ENCODE data around the gene SLC6A7.
"Not testable (repeated sequence)": the region's sequence is repeated elsewhere in the genome, so short reads cannot be mapped to it uniquely, and the experiment has no call there.

SLC6A7 gene

GRCh38 chr5:150245111-150245789, 55.4 kb downstream of the SLC6A7 start:
- DNase-seq, result no peak

- DNase-seq, result no peak
Observed at GRCh38 chr5:150245808-150246207, 55.9 kb downstream of the SLC6A7 start.

GRCh38 chr5:150246429-150246828, 56.6 kb downstream of the SLC6A7 start:
- no peak for DNase-seq

- no peak for DNase-seq
Observed at GRCh38 chr5:150246835-150247234, 57.0 kb downstream of the SLC6A7 start.

GRCh38 chr5:150247726-150248125, 57.9 kb downstream of the SLC6A7 start:
- DNase-seq, result no peak

- DNase-seq, result not testable (repeated sequence)
Observed at GRCh38 chr5:150248493-150248892, 58.6 kb downstream of the SLC6A7 start.

- no peak for DNase-seq
Observed at GRCh38 chr5:150248946-150249345, 59.1 kb downstream of the SLC6A7 start.

- no peak for DNase-seq
Observed at GRCh38 chr5:150249744-150250143, 59.9 kb downstream of the SLC6A7 start.

GRCh38 chr5:150251504-150251903, 61.6 kb downstream of the SLC6A7 start:
- DNase-seq, result no peak

GRCh38 chr5:150252489-150252888, 62.6 kb downstream of the SLC6A7 start:
- DNase-seq, result no peak

- DNase-seq, result no peak
Observed at GRCh38 chr5:150253416-150254208, 63.8 kb downstream of the SLC6A7 start.

GRCh38 chr5:150254363-150254762, 64.5 kb downstream of the SLC6A7 start:
- no peak for DNase-seq

GRCh38 chr5:150254774-150255173, 64.9 kb downstream of the SLC6A7 start:
- no peak for DNase-seq

GRCh38 chr5:150255659-150256409, 66.0 kb downstream of the SLC6A7 start:
- no peak for DNase-seq

- no peak for DNase-seq
Observed at GRCh38 chr5:150256410-150257064, 66.7 kb downstream of the SLC6A7 start.

- no peak for DNase-seq
Observed at GRCh38 chr5:150257424-150257823, 67.6 kb downstream of the SLC6A7 start.

- DNase-seq, result no peak
Observed at GRCh38 chr5:150258130-150258529, 68.3 kb downstream of the SLC6A7 start.

Measured in T1000 (cell line).